ENCODE measurements around the gene UBL4A. TPM values are rescaled to one million over a fixed set of nuclear protein-coding genes. Genes with fewer than 3 reads are reported as not detected.

UBL4A gene
- total and polyA plus RNA-seq, 9 of the 15 experiments (the other 6 are each of a cell fraction or from before 2014, with no cell fraction given), result 15.2 to 140 (median 100) TPM

DNA sequence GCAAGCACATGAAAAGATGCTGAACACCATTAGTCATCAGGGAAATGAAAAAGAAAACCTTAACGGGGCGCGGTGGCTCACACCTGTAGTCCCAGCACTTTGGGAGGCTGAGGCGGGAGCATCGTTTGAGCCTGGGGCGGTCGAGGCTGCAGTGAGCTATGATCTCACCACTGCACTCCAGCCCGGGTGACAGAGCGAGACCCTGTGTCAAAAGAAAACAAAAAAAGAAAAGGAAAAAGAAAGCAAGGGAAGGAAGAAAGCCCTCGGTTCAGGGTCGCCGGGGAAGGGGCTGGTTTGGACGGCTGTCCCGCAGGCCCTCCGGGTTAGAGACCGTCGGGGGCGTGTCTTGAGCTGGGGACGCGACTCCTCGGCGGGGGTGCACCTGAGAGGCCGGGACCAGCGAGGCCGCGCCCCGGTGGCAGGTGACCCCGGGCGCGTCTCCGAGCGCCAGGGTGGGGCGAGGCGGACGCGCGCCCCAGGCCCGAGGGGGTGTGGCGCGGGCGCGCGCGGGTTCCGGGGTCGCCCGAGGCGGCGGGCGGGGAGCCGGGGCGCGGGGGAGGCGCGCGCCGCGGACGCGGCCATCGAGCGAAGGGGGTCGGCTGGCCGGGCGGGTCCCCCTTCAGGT is 28.8 kb downstream of the UBL4A start (continued):
- TF ChIP-seq, protein P1, sequence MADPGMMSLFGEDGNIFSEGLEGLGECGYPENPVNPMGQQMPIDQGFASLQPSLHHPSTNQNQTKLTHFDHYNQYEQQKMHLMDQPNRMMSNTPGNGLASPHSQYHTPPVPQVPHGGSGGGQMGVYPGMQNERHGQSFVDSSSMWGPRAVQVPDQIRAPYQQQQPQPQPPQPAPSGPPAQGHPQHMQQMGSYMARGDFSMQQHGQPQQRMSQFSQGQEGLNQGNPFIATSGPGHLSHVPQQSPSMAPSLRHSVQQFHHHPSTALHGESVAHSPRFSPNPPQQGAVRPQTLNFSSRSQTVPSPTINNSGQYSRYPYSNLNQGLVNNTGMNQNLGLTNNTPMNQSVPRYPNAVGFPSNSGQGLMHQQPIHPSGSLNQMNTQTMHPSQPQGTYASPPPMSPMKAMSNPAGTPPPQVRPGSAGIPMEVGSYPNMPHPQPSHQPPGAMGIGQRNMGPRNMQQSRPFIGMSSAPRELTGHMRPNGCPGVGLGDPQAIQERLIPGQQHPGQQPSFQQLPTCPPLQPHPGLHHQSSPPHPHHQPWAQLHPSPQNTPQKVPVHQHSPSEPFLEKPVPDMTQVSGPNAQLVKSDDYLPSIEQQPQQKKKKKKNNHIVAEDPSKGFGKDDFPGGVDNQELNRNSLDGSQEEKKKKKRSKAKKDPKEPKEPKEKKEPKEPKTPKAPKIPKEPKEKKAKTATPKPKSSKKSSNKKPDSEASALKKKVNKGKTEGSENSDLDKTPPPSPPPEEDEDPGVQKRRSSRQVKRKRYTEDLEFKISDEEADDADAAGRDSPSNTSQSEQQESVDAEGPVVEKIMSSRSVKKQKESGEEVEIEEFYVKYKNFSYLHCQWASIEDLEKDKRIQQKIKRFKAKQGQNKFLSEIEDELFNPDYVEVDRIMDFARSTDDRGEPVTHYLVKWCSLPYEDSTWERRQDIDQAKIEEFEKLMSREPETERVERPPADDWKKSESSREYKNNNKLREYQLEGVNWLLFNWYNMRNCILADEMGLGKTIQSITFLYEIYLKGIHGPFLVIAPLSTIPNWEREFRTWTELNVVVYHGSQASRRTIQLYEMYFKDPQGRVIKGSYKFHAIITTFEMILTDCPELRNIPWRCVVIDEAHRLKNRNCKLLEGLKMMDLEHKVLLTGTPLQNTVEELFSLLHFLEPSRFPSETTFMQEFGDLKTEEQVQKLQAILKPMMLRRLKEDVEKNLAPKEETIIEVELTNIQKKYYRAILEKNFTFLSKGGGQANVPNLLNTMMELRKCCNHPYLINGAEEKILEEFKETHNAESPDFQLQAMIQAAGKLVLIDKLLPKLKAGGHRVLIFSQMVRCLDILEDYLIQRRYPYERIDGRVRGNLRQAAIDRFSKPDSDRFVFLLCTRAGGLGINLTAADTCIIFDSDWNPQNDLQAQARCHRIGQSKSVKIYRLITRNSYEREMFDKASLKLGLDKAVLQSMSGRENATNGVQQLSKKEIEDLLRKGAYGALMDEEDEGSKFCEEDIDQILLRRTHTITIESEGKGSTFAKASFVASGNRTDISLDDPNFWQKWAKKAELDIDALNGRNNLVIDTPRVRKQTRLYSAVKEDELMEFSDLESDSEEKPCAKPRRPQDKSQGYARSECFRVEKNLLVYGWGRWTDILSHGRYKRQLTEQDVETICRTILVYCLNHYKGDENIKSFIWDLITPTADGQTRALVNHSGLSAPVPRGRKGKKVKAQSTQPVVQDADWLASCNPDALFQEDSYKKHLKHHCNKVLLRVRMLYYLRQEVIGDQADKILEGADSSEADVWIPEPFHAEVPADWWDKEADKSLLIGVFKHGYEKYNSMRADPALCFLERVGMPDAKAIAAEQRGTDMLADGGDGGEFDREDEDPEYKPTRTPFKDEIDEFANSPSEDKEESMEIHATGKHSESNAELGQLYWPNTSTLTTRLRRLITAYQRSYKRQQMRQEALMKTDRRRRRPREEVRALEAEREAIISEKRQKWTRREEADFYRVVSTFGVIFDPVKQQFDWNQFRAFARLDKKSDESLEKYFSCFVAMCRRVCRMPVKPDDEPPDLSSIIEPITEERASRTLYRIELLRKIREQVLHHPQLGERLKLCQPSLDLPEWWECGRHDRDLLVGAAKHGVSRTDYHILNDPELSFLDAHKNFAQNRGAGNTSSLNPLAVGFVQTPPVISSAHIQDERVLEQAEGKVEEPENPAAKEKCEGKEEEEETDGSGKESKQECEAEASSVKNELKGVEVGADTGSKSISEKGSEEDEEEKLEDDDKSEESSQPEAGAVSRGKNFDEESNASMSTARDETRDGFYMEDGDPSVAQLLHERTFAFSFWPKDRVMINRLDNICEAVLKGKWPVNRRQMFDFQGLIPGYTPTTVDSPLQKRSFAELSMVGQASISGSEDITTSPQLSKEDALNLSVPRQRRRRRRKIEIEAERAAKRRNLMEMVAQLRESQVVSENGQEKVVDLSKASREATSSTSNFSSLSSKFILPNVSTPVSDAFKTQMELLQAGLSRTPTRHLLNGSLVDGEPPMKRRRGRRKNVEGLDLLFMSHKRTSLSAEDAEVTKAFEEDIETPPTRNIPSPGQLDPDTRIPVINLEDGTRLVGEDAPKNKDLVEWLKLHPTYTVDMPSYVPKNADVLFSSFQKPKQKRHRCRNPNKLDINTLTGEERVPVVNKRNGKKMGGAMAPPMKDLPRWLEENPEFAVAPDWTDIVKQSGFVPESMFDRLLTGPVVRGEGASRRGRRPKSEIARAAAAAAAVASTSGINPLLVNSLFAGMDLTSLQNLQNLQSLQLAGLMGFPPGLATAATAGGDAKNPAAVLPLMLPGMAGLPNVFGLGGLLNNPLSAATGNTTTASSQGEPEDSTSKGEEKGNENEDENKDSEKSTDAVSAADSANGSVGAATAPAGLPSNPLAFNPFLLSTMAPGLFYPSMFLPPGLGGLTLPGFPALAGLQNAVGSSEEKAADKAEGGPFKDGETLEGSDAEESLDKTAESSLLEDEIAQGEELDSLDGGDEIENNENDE (IDR thresholded peaks at IDR 0.05; ENCODE audit: low read depth, low read length), result no peak
- TF ChIP-seq, protein P2, sequence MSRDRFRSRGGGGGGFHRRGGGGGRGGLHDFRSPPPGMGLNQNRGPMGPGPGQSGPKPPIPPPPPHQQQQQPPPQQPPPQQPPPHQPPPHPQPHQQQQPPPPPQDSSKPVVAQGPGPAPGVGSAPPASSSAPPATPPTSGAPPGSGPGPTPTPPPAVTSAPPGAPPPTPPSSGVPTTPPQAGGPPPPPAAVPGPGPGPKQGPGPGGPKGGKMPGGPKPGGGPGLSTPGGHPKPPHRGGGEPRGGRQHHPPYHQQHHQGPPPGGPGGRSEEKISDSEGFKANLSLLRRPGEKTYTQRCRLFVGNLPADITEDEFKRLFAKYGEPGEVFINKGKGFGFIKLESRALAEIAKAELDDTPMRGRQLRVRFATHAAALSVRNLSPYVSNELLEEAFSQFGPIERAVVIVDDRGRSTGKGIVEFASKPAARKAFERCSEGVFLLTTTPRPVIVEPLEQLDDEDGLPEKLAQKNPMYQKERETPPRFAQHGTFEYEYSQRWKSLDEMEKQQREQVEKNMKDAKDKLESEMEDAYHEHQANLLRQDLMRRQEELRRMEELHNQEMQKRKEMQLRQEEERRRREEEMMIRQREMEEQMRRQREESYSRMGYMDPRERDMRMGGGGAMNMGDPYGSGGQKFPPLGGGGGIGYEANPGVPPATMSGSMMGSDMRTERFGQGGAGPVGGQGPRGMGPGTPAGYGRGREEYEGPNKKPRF (IDR thresholded peaks at IDR 0.05; ENCODE audit: low read depth, low read length), result no peak
- TF ChIP-seq NR2C2 (CRISPR knock-in tag; IDR thresholded peaks at IDR 0.05), result no peak
- peak; percentile 64 for TF ChIP-seq NR2C2 (tag; IDR thresholded peaks at IDR 0.05)
- no peak for TF ChIP-seq JUN (IDR thresholded peaks at IDR 0.05; ENCODE audit: borderline replicate concordance, low read depth, low read length)
- no peak for TF ChIP-seq JUN (CRISPR knock-in tag; IDR thresholded peaks at IDR 0.05; ENCODE audit: borderline replicate concordance)
- no peak for TF ChIP-seq STAT5B (CRISPR knock-in tag; IDR thresholded peaks at IDR 0.05)
- TF ChIP-seq ZFP30 (CRISPR knock-in tag; IDR thresholded peaks at IDR 0.05; ENCODE audit: borderline replicate concordance), result no peak
- TF ChIP-seq, protein P3, sequence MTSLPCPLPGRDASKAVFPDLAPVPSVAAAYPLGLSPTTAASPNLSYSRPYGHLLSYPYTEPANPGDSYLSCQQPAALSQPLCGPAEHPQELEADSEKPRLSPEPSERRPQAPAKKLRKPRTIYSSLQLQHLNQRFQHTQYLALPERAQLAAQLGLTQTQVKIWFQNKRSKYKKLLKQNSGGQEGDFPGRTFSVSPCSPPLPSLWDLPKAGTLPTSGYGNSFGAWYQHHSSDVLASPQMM (CRISPR knock-in tag; IDR thresholded peaks at IDR 0.05), result no peak
- TF ChIP-seq GABPA (tag; conservative IDR thresholded peaks at IDR 0.05; ENCODE audit: low read depth), result 0 out of 2 replicates have a peak, but pooled peaks have one; percentile 20
- TF ChIP-seq BCOR (IDR thresholded peaks at IDR 0.05), result 0 out of 2 replicates have a peak, but pooled peaks have one; percentile 10
- TF ChIP-seq HMG20A (CRISPR knock-in tag; conservative IDR thresholded peaks at IDR 0.05), result no peak
- TF ChIP-seq MEF2D (tag; conservative IDR thresholded peaks at IDR 0.05; ENCODE audit: low read depth), result no peak
- no peak for TF ChIP-seq ZFPM2 (CRISPR knock-in tag; IDR thresholded peaks at IDR 0.05)
